CD4-positive, alpha-beta T cell treated with Interleukin-4 for 1 hour (primary cell): ENCODE data around the gene MAPK6.
"Not testable (repeated sequence)": the region's sequence is repeated elsewhere in the genome, so short reads cannot be mapped to it uniquely, and the experiment has no call there.

ENCODE experiments used
- DNase-seq, 2 donors: peaks; one replicate each; pipeline ENCODE4 v3.0.0-alpha.2; 2020 to 2022

The MAPK6 gene

GRCh38 chr15:52082197-52083036 is 63.4 kb downstream of the MAPK6 start:
- no peak for DNase-seq

GRCh38 chr15:52083037-52083359 is 64.0 kb downstream of the MAPK6 start:
- DNase-seq = not testable (repeated sequence)

DNA sequence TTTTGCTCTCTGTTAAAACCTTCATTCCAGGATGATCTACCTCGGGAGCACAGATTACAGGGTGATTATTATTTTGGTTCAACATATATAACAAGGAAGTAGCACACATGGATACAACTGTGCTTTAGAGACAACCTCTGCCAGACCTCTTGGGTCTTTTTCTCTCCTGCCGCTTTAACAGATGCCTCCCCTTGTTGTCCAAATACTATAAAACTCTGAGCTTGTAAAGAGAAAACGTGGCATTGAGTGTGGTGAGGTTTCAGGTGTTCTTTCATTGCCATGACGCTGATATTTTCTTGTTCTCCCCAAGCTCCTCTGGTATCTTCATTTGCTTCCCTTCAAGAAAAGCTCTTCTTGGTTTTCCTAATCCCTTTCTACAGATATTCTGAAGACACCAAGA is 64.6 kb downstream of the MAPK6 start:
- no peak for DNase-seq

GRCh38 chr15:52085299-52085698 is 66.3 kb downstream of the MAPK6 start:
- DNase-seq = no peak

DNA sequence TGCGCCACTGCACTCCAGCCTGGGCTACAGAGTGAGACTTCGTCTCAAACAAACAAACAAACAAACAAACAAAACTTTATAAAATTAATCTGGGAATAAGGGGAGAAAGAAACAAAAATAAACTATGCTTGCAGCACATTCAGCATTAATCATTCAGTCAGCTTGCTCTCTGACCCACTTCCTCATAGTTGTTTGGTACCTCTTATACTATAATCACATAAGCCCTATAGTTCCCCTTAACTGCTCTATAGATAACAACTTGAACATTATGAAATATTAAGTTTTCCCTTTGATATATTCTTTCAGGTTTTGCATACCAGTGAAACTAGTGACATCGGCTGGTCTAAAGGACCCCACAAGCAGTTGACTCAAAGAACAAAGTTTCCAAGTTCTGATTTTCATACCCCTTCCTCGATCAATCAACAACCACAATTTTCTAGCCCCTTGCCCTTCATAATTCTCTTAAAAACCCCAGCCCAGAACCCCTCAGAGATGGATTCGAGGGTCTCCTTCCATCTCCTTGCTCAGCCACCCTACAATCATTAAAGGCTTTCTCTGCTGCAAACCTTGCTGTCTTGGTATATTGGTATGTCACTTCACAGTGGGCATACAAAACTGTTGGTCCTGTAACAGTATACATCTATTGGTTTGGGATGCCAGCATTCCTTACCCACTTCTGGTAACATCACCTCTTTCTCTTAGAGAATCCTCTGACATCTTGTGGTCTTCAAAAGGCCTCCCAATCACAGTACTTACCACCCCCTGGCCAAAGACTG is 67.2 kb downstream of the MAPK6 start:
- no peak for DNase-seq

DNA sequence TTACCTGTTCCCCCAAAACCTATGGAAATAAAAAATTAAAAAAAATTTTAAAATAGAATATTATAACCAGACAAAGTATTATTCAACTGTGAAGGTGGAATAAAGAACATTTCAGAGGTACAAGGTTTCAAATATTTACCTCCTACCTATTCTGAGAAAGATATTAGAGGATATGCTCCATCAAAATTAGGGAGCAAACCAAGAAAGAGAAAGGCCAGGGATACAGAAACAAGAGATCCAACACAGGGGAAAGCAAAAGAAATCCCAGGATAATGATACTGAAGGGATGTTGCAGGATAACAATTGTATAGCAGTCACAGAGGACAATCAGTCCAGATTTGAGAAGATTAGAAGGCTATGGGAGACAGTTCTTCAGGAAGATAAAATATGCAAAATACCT is 71.2 kb downstream of the MAPK6 start:
- DNase-seq = no peak

- DNase-seq = no peak
Measured at GRCh38 chr15:52093167-52093538, 74.1 kb downstream of the MAPK6 start.

- DNase-seq = no peak
Measured at GRCh38 chr15:52093539-52094510, 74.8 kb downstream of the MAPK6 start.

DNA sequence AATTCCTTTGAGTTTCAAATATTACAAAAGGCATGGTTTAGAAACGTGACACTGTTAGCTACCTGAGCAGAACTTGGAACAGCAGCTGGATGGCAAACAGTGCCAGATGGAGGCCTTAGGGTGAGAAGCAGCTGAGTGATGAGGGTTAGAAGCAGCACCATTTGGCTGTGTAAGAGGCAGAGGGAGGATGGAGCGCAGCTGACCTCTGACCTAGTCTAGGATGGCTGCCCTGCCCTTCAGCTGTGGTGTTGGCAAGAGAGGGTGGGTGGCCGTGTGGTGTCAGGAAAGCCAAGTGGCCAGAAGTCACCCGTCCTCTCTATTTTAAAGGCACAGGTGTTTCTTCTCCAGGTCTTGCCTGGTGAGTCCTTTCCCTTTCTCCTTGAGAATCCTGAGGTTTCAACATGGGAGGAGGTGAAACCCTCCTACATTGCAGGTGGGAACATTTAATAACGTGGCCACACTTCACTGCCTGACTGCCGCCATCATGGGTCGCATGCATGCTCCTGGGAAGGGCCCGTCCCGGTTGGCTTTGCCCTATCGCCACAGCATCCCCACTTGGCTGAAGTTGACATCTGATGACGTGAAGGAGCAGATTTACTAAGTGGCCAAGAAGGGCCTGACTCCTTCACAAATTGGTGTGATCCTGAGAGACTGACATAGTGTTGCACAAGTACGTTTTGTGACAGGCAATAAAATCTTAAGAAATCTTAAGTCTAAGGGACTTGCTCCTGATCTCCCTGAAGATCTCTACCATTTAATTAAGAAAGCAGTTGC is 76.0 kb downstream of the MAPK6 start:
- no peak for DNase-seq

- no peak for DNase-seq
Measured at GRCh38 chr15:52095597-52096262, 76.7 kb downstream of the MAPK6 start.

DNA sequence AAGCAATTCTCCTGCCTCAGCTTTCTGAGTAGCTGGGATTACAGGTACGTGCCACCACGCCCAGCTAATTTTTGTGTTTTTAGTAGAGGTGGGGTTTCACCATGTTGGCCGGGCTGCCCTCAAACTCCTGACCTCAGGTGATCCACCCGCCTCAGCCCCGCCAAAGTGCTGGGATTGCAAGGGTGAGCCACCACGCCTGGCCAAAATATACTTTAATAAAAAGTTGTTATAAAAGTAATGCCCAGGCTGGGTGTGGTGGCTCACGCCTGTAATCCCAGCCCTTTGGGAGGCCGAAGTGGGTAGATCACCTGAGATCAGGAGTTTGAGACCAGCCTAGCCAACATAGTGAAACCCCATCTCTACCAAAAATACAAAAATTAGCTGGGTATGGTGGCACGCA is 77.5 kb downstream of the MAPK6 start:
- DNase-seq = not testable (repeated sequence)

- DNase-seq = no peak
Measured at GRCh38 chr15:52097180-52097579, 78.2 kb downstream of the MAPK6 start.

GRCh38 chr15:52098323-52098722 is 79.3 kb downstream of the MAPK6 start:
- DNase-seq = no peak

DNA sequence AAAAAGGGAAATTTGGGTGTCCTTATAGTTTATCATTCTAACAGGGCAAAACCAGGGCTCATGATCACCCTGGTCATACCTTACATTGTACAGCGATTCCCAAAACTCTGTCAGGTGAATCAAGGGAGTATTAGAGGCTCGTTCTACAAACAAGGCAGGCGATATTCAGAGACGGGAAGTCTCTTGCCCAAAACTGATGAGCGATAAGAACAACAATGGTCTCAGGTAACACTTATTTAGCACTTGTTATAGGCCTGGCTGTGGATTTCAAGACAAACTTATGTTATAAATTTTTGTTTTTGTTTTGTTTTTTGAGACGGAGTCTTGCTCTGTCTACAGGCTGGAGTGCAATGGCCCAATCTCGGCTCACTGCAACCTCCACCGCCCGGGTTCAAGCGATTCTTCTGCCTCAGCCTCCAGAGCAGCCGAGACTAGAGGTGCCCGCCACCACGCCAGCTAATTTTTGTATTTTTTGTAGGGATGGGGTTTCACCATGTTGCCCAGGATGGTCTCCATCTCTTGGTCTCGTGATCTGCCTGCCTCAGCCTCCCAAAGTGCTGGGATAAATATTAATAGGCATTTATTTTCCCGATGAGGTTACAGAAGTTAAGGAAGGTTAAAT is 80.7 kb downstream of the MAPK6 start:
- DNase-seq = no peak

- peak in 1 of 2 donors; percentile 65 for DNase-seq
Measured at GRCh38 chr15:52100807-52101442, 81.9 kb downstream of the MAPK6 start.

DNA sequence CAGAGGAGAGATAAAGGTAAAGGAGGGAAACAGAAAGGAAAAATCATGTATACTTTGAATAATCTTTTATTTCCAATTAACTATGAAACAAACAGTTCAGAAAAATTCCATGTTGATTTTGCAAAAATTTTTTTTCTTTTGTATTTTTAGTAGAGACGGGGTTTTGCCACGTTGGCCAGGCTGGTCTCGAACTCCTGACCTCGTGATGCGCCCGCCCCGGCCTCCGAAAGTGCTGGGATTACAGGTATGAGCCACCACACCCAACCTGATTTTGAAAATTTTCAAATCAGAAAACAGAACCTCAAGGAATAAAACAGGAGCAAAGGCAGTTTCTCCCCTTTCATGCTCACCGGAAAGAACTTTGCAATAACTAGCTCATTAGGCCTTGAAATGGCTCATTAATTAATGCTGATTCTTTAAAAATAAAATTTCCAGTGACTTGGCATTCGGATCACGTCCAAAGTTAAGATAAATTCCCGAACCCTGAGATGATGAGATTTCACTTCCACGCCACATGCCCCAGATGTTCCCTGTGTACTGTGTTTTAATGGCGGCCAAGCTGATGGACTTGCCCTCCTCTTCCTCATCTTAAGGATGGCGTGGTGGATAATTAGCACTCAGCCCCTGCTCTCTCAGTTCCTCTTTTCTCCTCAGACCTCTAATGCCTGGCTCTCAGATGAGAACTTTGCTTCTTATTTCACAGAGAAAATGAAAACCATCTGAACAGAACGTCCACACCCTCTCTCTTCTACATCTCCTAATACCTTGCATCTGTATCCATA is 82.7 kb downstream of the MAPK6 start:
- no peak for DNase-seq

GRCh38 chr15:52102463-52102862 is 83.4 kb downstream of the MAPK6 start:
- DNase-seq = no peak

GRCh38 chr15:52103217-52104207 is 84.5 kb downstream of the MAPK6 start:
- DNase-seq = no peak
